ENCODE data around the gene PSD. TPM values are rescaled to one million over a fixed set of nuclear protein-coding genes. Genes with fewer than 3 reads are reported as not detected.

The PSD gene
- total RNA-seq, 1 experiment from 2014 or later: 3.4 TPM

- Histone ChIP-seq H2AK5ac (ENCODE audit: insufficient read length, low read length) (no peak overlapping the region), H3K27me3 (ENCODE audit: insufficient read depth, low read length) (peaks cover 27% of the 10 kb centered on the region; the same call in 1 of the 2 replicates), H4K91ac (ENCODE audit: insufficient read length, low read depth, low read length) (no peak overlapping the region), H3K9me3 (ENCODE audit: control insufficient read depth, low read depth, low read length) (no peaks in the 10 kb centered on the region), H3K23me2 (ENCODE audit: insufficient read length, low read depth, low read length, poor library complexity, severe bottlenecking) (peaks cover 9% of the 10 kb centered on the region), H3K23ac (ENCODE audit: insufficient read length, low read depth, low read length) (no peak overlapping the region), H4K5ac (ENCODE audit: insufficient read length, low read depth, low read length) (no peak overlapping the region), H3K27ac (ENCODE audit: insufficient read length, low read depth, low read length) (no peak overlapping the region), H2BK15ac (ENCODE audit: low read depth, low read length) (no peak overlapping the region), H3K56ac (ENCODE audit: insufficient read length, low read depth, low read length) (no peak overlapping the region), H2BK20ac (ENCODE audit: low read depth, low read length, poor library complexity, severe bottlenecking) (no peak overlapping the region), H3K9ac (ENCODE audit: extremely low read depth, insufficient read length, low read length) (peak overlapping the region; percentile 91), H3K18ac (ENCODE audit: insufficient read length, low read depth, low read length) (peak overlapping the region; percentile 76), H4K8ac (replicated peaks; ENCODE audit: insufficient read length, low read depth, low read length) (no peak overlapping the region), H2BK5ac (ENCODE audit: insufficient read length, low read length) (no peak overlapping the region), H3K4me2 (ENCODE audit: insufficient read depth, insufficient read length, low read length) (peak overlapping the region; percentile 89), H4K20me1 (ENCODE audit: control insufficient read depth, insufficient read depth, insufficient read length) (no peaks in the 10 kb centered on the region), H3K4me1 (ENCODE audit: insufficient read depth, low read length) (peaks cover 5% of the 10 kb centered on the region; the same call in 1 of the 2 replicates), H2BK12ac (ENCODE audit: insufficient read length, low read depth, low read length) (no peak overlapping the region), H2BK120ac (ENCODE audit: low read depth, low read length, poor library complexity, severe bottlenecking) (no peak overlapping the region), H3T11ph (ENCODE audit: low read length) (no peak overlapping the region), H3K14ac (ENCODE audit: insufficient read depth, low read length) (peak overlapping the region; percentile 71; the same call in 1 of the 2 replicates), H3K4ac (ENCODE audit: low read depth, low read length) (no peak overlapping the region), H3K79me1 (ENCODE audit: insufficient read depth, low read depth, low read length, poor library complexity, severe bottlenecking) (no peaks in the 10 kb centered on the region), H2AFZ (ENCODE audit: low read length) (no peak overlapping the region), H3K79me2 (ENCODE audit: insufficient read depth, low read length) (no peaks in the 10 kb centered on the region)
- H3K4me1 Mint-ChIP-seq: peaks cover 16 to 34% of the 10 kb centered on the region in 2 experiments
- H3K36me3 Mint-ChIP-seq (ENCODE audit: insufficient read depth in 1 of 3, low read depth in 3 of 3): 0 out of 7 replicates have a peak, but pooled peaks cover 0 to 1% (median 0%) of the 10 kb centered on the region in 3 experiments
- H3K4me3 Mint-ChIP-seq: peak overlapping the region; percentile 89 to 97
- H3K27ac Mint-ChIP-seq: peak overlapping the region; percentile 33 to 94 (median 68); a peak in 6 of 7 replicates
- no peak for TF ChIP-seq CTCF (conservative IDR thresholded peaks at IDR 0.05)
- no peak for DNase-seq
- no CpG with 5 or more reads among the region's 4 CpGs for WGBS (ENCODE audit: extremely low coverage, insufficient read length, low lambda C conversion rate)
- H3K9me3 Mint-ChIP-seq: no peaks in the 10 kb centered on the region; a peak in 1 of 5 replicates
- peaks cover 46% of the 10 kb centered on the region for H3K27me3 Mint-ChIP-seq (ENCODE audit: low read depth)
Measured at GRCh38 chr10:102431452-102432124, 13.0 kb upstream of the PSD start.

All from H9 (cell line).